HK-2 (cell line): Measurements from ENCODE around the gene FOCAD.

Experiments used
- DNase-seq: peaks from one replicate; pipeline ENCODE4 v3.0.0-alpha.2; 2018; ENCODE audit not compliant: unreplicated experiment

FOCAD gene

DNA sequence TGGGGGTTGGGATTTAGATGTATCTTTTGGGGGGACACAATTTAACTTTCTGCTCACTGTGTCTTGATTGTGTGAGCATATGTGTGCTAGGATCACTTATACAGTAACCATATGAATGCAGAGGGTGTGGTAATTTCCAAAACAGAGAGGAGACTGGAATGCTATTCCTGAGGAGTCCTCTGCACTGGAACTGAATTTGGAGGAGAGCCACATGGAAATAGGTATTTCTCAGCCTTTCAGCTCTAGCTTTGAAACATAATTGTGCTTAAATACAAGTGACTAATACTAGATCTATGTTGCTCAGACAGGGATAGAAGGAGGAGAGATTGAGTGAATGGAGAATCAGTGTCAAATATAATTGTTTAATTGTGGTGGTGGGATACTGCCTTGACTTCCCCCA lies 45.5 kb downstream of the FOCAD start:
- no peak for DNase-seq

DNA sequence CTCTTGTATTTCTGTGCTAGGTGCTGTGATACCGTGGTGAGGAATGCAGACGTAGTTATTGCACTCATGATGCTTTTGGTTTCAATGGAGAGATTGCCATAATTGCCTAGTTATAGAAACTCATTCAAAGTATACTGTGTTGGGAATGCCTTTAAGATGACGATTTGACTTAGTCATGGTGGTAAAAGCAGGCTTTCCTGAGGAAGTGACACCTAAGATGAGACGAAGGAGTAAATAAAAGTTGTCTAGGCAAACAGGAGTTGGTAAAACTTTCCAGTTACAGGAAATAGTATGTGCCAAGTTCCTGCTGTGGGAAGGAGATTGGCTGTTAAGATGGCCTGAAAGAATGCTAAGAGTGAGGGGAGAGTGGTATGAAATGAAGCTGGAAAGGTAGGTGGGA lies 48.1 kb downstream of the FOCAD start:
- peak; percentile 0 for DNase-seq

DNA sequence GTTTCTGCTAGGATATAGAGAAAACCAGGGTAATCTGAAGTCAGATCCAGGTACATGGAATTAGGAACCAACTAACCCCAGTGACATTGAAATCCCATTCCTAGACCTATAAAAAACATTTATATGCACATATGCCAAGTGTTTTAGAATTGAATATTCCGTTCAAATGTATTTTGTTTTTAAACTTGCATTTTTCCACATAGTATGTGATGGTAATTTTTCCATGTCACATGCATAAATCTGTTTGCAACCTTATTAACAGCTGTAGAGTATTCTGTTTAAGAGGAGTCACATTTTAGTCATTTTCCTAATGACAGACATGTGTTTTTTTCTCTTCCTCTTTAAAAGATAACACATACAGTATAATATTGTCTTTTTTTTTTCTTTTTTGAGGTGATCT lies 50.2 kb downstream of the FOCAD start:
- DNase-seq: no peak

GRCh38 chr9:20740304-20740703 lies 56.2 kb downstream of the FOCAD start:
- no peak for DNase-seq

GRCh38 chr9:20740929-20741582 lies 57.0 kb downstream of the FOCAD start:
- DNase-seq: no peak

DNA sequence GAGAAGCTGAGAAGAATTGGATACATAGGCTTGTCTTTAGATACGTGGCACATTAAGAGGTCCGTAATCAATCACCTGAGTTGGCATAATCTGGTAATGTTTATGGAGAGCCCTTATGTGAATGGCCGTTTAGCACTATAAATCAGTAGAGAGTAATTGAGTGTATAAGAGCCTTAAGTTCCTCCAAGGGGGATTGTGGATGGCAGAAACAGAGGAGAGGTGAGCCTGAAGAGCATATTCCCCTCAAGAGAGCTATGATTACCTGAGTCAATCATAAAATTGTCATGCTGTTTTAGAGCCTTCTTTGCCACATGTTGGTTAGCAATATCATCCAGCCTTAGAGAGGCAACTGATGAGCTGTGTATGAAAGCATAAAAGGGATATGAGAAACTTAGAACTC lies 58.8 kb downstream of the FOCAD start:
- DNase-seq: no peak

DNA sequence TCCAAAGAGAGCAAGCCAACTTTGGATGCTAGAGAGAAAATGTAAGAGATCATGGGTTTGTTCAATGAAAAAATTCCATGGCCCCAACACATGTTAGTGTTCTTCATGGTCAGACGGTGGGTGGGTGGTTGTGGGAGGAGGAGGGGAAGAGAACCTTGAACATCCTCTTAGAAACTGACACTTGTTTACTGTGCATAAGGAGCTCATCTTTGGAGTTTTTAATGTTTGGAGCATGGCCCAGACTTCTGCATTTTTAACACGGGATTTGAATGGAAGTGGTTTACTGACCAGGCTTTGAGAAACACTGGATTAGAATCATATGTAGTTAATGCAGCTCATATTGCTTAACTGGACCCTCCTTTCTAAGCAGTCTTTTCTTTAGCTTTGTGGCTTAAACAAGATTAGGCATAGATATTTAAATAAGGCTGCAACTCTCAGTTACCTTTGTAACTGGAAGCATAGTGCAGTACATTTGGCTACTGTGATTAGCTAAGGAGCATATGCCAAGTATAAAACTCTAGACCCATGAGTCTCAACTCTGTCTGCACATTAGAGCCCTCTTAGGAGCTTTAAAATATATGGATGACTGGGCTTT lies 60.1 kb downstream of the FOCAD start:
- no peak for DNase-seq

GRCh38 chr9:20746967-20747366 lies 62.9 kb downstream of the FOCAD start:
- DNase-seq: no peak

DNA sequence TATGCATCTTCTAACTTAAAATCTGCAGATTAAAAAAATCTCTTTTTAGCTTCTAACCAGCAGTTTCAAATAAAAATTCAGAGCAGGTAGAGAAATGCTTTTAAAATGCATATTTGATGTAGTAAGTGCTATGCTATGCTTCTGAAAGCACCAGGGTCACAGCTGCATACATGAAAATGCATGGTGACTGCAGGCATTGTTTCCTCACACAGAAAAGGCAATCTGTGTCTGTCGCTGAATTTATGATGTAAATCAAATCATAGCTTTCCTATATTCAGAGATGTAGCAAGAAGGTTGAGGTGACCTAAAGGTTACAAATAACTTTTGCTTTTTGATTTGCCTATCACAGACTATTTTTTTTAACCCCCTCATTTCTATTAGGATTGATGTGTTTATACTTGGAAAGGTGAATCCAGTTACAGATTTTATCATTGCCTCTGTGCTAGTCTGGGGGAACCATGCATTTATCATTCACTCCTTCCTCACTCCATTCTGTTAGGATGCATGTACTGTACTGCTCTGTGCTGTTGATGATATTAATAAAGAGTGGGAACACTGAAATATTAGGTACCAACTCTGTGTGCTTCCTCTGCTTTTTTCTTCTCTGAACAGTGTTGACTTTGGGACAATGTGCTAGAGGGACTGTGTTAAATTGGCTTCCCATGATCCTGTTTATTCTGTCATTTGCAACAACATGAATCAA lies 65.6 kb downstream of the FOCAD start:
- DNase-seq: no peak

DNA sequence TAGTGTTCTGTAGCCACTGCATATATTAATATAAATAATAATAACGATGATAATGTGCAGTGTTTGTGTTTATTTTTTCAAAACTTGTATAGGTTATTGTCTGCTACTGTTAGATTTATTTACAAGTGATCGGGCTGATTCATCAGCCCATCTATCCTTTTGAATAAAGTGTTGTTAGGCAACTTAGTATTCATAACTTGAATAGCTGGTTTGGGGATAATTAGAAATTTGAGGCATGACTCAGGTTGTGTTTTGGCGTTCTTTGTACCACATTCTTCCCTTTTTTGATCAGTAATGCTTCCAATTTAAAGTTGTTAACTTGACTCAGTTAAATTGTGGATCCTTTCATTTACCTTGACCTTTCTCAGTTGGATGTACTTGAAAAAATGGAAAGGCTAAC lies 69.7 kb downstream of the FOCAD start:
- DNase-seq: no peak

DNA sequence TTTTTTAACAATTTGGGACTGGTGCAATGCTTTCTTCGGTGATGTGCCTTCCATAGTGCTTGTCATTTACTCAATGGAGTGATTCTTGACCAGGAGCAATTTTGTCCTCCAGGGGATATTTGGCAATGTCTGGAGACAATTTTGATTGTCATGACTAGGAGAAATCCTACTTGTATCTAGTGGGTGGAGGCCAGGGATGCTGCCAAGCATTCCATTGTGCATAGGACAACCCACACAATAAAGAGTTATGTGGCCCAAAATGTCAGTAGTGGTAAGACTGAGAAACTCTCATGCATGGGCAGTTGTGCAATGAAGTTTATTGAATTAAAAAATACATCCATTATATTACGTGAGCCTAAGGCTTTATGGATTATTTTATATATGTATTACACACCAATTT lies 70.5 kb downstream of the FOCAD start:
- no peak for DNase-seq

DNA sequence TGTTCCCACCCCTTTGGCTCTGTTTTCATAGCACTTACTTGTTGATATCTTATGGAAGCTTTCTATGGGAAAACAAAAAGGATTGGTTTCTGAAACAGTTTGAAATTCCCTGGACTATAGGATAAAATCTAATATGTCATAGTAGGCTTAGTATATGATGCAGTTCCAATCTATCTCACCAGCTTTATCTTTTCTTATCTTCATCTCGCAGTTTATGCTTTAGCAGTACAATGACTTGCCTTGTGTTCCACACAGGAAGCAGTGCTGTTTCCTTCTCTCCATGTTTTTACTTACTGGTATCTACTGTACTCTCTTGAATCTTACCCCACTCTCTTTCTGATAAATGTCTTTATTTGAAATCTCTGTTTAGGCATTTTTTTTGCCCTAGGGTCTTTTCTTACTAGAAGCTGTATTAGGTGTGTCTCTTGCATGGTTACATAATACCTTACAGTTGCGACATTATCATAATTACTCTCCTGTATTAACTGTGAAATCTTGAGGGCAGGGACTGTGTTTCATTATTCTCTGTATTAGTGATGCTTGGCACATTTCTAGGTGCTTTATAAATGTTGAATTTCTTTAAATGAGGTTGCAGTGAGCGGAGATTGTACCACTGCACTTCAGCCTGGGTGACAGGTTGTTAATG lies 76.3 kb downstream of the FOCAD start:
- DNase-seq: no peak

DNA sequence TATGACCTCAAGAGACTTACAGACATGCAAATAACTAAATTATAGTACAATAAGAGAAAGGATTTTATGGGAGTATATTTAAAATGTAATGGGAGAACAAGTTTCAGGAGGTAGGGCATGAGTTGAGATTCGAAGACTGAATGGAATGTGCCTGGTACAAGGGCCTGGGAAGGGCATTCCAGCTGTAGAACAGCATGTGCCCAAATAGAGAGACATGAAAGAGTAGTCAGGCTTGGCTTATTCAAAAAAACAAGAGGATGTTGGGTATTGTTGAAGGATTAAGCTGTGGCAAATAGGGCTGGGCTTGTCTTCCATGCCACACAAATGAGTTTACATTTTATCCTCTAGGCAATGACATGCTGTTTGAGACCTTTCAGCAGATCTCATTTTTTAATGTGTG lies 86.9 kb downstream of the FOCAD start:
- DNase-seq: no peak

DNA sequence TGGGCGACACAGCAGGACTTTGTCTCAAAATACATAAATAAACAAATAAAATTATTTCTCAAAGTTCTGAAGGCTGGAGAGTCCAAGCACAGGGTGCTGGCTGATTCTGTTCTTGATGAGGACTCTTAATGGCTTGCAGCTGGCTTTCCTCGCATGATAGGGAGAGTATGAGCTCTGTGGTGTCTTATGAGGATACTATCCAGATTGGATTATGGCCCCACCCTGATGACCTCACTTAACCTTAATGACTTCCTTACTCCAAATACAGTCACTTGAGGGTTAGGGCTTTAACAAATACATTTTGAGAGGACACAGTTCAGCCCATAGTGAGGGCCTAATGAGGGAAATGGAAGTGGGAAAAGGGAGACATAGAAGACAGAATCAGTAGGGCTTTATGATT lies 87.7 kb downstream of the FOCAD start:
- DNase-seq: no peak

DNA sequence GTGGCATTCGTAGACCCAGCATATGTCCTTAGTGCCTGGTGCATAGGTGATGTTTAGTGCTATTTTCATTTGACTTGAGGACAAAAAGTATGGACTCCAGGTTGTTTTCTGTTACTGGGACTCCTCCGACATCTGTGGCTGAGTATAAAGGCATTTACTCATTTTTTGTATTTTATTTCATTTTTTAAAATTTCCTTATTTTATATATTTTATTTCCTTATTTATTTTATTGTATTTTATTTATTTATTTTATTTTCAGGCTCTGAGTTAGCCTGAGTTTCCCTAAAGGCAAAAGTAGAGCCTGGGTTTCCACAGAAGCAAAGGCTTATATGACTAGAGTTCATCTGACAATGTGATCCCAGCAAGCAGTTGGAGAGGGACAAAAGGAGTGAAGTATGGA lies 91.6 kb downstream of the FOCAD start:
- DNase-seq: no peak

DNA sequence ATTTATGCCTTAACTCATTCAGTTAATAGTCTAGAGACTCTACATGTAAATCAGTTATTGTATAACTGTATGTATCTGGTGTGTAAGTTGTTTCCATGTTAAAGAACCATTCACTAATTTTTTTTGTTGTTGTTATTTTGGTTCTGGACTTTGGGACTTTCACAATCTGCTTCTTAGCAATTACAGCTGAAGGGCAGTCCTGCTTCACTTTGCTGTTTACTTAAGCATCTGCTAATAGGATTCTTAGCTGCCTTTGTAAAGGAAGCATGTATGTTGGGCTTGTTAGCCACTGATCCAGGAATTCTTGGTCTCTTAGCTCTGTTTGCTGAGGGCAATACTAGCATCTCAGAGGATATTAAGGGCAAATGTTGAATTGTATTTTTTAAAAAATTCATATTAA lies 97.0 kb downstream of the FOCAD start:
- no peak for DNase-seq

GRCh38 chr9:20782289-20782688 lies 98.2 kb downstream of the FOCAD start:
- DNase-seq: no peak

- no peak for DNase-seq
Observed at GRCh38 chr9:20783057-20784038, 99.3 kb downstream of the FOCAD start.

DNA sequence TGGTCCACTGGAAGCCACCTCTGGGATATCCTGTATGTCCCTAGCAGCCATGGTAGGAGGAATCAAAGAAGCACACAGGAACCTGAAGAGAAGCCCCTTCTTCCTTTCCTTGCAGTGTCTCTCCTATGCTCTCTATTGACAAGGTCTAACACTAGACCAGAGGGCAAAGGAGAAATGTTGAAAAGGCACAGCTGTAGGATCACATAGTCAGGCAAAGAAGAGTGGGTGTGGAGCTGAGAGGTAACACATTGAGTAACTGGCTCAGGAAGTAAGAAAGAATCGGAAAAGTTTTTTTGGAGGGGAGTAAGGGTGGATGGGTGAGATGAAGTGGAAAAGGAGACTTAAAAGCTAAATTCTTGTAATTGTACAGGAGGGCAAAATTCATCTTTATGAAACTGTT lies 100.1 kb downstream of the FOCAD start:
- DNase-seq: no peak

GRCh38 chr9:20786807-20787206 lies 102.7 kb downstream of the FOCAD start:
- no peak for DNase-seq

DNA sequence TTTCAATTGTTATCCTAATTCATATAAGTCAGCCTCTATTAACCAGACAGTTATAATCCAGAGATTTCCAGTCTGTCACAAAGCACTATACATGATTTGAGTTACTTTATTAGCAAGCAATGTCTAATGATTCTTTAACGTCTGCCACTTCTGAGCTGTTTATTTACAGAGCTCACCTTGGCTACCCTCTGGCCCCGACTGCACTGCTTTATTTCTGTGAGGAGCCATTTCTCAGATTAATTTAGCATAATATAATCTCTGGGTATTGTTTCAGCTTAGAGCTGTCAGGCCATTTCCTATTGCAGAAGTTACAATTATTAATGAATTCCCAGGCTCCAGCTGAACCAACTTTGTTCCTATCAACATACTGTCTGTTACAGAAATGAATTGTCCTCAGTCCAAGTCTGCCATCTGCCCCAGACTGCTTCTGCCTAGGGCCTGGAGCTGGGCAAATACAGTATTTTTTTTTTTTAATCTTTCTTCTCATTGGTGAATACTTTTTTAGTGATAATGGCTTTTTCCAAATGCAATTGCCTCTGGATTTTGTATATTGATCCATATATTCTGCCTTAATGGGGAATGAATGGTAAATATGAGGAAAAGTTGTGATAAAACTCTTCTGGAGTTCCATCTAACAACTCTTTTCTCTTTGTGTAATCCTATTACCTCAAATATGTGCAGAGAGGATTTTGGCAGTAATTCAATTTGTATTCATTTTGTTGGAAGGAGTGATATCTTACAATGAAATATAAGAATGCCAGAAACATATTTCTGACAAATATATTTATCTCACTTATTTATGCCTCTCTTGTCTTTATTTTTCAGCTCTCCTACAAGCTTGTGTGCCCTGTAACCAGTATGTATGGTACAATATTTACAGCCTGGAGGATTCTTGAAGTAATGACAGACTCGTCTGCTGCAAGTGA lies 104.7 kb downstream of the FOCAD start:
- DNase-seq: no peak
